OCI-LY3 (cell line): ENCODE results near the gene DDX51.

ENCODE experiments used
- CTCF ChIP-seq: fragments of 200-600, 300-600 bp; sonication (generic); IDR thresholded peaks from 2 replicates; pipeline ENCODE4 v1.5.1; 2014; ENCODE audit warnings: antibody characterized with exemption, low read length, low read depth
- EZH2phosphoT487 ChIP-seq: fragments of 200-600 bp; shearing (Covaris generic); IDR thresholded peaks from 2 replicates; pipeline ENCODE4 v1.6.1; 2018; ENCODE audit warnings: antibody characterized with exemption, mixed run types, low read depth

GRCh38 chr12:132144810-132145168 lies 670 bp upstream of the DDX51 start:
- no peak for TF ChIP-seq CTCF
- no peak for TF ChIP-seq EZH2phosphoT487
